Epidermal melanocyte (primary cell): ENCODE measurements around the gene ERF.

ENCODE experiments used
- DNase-seq: peaks from one replicate; pipeline ENCODE4 v3.0.0; 2011; ENCODE audit warnings: low spot score; ENCODE audit not compliant: insufficient read length

Gene ERF

GRCh38 chr19:42216653-42217519, 38.0 kb downstream of the ERF start:
- no peak for DNase-seq

DNA sequence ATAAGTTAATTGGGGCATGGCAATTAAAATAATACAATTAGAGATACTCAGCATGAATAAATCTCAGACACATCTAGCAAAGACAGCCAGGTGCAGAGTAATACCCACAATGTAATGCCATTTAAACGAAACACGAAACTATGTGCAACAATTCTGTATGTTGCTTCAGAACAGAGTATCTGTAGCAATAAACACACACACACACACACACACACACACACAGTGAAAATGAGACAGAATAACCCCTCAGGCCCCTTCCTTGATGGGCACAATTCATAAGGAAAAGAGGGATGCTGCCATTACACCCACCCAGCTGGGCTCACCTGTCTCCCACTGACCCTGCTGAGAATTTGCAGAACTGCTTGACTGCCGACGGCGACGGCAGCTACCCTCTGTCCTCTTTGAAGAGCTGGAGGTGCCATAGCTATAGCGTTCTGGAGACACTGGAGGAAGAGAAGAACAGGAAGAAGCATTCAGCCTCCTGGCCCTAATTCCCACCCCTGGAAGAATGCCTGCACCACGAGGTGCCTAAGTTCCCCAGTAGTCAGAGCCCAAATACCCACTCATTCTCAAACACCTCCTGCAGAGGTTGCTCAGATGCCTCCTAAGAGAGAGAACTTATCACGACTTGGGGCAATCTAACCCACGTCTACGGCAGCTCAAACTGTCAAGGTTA, 40.0 kb downstream of the ERF start:
- DNase-seq, result no peak

DNA sequence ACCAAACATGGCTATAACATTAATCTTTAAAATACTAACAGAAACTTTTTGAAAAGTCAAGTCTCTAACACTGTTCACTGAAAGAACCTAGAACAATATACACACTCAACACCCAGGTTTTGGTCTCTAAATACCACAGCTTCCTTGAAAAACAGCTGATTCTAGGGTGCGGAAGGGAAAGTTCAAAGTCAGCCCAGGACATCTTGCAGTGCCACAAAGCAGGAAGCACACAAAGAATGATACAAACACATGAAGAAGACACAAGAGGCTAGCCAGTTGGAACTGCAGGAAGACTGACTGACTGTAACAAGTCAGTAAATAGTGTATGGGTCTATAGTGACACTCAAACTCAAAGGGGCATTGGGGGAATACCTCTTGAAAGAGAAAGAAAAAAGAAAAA, 42.0 kb downstream of the ERF start:
- no peak for DNase-seq

GRCh38 chr19:42208612-42209011, 46.3 kb downstream of the ERF start:
- no peak for DNase-seq

DNA sequence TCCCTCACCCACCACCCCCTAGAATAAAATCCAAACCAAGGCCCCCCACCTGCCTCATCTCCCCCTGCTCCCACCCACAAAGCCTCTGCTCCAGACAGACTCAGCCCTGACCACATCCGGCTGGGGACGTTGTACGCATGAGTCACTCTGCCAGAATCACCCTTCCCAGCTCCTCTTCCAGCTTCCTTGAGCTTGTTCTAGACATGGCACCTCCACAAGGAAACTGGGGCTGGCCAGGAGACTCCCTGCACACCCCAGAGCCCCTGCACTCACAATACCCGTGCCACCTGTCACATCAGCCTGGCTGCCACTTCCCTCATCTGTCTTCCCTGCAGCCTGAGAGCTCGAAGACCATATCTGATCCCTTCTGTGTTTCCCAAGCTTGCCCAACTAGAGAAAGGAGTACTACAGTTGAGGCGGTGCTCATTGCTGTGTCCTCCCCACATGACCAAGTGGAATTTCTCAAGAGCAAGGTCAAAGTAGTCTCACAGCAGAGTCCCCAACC, 47.1 kb downstream of the ERF start:
- no peak for DNase-seq

- no peak for DNase-seq
Measured at GRCh38 chr19:42206871-42207755, 47.8 kb downstream of the ERF start.

- DNase-seq, result no peak
Measured at GRCh38 chr19:42204664-42205063, 50.3 kb downstream of the ERF start.

DNA sequence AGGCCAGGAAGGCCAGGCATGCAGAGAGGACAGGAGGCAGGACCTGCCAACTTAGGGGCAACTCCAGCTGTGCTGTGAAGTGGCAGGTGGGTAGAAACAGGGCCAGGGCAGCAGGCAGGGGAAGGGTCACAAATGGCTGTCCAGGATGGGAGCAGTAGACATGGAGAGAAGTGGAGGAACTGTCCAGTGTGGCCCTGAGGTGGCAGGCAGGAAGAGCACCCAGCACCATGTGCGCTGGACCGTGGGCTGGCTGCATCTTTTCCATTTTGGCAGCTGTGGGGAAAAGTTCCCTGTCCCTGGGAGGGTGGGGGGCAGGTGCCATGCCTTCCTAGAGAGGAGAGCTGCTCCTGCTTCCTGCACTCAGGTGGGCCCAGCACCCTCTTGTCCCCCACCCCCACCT, 51.2 kb downstream of the ERF start:
- no peak for DNase-seq

DNA sequence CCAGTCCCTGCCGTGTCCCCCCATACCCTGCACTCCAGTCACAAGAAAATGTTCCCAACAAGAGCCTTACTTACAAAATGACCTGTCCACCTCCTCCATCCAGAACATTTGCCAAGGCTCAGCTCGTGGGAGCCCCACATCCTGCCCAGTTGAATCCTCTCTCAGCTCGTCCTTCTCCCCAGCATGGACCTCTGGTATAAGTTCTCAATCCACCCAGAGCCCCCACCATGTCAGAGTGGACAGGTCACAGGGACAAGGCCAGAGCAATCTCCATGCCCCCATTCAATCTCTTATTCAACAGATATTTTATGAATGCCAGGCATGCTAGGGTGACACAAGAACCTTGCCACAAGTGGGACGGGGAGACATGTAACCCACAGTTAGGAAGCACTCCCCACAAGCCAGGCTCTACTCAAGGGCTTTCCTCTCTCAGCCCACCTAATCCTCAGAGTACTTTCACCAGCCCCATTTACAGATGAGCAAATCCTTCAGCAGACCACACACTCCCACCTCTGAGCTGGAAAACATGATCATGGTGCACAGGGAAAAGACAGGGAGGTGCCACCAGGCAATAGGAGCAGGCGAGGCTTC, 52.5 kb downstream of the ERF start:
- DNase-seq, result no peak

- DNase-seq, result no peak
Measured at GRCh38 chr19:42201489-42202289, 53.2 kb downstream of the ERF start.

DNA sequence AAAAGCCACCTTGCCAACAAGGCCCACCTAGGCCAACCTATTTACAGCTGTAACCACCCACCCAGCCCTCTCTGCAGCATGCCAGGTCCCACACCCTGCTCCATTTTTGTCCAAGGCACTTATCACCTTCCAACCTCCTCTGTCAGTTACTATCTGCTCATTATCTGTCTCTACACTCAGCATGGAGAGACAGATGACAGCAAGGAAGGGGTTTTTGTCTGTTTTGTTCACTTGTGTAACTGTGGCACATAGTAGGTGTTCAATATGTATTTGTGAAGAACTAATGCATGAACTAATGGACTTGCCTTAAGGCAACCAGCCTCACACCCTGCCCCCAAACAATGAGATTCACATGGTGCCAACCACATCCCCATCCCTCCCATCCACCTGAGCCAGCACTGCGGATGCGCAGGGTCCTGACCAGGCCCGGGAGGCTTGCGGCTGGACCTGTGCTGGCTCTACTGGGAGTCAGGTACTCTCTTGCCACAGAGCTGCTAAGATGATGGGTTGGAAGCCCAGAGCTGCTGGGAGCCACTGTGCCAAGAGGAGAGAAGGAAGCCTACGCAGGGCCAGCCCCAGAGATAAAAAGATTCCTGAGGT, 54.7 kb downstream of the ERF start:
- no peak for DNase-seq

DNA sequence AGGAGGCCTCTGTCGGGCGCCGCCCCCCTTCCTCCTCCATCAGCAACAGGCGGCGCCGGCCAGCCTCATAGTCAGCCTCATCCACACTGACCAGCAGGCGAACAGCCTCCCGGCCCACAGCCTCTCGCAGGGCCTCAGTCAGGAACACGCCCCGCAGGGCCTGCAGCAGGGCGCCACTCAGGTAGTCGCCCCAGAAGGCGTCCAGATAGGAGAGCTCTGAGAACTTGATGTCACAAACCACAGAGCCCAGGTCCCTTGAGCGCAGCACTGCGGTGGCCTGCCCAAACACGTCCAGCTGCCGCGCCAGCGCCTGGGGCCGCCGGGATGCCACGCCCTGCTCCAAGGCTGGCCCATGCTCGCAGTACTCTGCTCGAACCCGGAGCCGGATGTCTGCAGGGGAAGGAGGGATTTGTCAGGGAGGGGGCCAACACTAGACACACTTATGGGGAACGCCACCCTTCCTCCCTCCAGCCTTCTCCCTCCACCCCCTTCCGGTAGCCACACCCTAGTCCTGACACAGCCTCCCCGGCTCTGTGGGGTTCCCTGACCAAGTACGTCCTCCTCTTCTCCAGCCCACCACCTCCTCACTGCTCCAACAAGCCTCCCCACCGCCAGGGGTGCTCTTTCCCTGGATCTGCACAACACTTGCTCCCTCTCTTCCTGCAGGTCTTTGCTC, 55.4 kb downstream of the ERF start:
- DNase-seq, result no peak

DNA sequence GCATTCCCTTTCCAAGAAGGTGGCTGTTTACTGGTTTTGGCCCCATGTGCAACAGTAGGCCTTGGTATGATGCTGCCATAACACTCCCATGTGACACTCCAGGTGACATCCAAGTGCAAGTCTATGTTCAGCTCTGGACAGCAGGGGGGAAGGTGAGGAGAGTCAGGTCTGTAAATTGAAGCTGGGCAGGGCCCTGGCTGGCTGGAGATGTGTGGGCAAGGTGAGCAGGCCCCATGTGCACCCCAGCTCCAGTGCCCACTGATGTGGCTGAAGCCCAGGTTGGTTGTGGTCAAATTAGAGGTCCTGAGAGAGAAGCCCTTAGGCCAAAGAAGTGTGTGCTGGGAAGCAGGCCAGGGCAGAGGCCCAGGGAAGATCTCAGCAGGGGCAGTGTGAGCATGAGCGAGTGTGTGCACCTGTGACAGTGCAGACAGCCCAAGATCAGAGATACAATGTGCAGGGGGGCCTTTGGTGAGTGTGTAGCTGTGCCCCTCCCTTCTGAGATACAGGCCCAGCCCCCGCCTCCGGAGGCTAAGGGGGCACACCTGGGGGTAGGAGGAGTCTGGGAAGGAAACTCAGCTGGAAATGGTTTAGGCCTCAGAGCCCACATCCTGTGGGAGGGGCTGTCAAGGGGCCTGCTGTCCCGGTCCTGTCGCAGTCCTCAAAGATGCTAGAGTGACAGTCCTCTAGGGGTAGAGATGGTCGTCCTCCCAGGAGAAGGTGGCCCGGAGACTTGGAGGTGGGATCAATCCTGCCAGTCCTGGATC, 56.1 kb downstream of the ERF start:
- no peak for DNase-seq
